Measurements from ENCODE around the gene S100A2.

DNA sequence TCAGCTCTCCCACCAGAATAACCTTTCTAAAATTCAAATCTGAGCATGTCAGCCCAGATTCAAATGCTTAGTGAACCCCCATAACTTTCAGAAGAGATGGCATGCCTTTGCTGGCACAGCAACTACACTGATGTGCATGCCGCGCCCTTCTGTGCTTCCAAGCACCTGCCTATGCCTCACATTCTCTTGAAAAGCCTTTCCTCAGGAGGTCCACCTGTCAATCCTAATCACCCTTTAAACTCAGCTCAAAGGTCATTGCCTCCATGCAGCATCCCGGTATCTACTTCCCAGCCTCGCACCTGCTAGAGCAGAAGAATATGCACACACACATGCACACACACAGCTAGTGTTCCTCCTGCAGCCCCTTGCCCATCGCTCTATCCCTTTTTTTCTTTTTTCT is 5.2 kb upstream of the S100A2 start:
- TF ChIP-seq FOXA1 (IDR thresholded peaks at IDR 0.05), result no peak
- no peak for TF ChIP-seq HDGF (IDR thresholded peaks at IDR 0.05; ENCODE audit: borderline replicate concordance)
- no peak for TF ChIP-seq FOXM1 (IDR thresholded peaks at IDR 0.05; ENCODE audit: borderline replicate concordance)

All from HEK293T (cell line).